Measurements from ENCODE around the gene MCCC2. TPM values are rescaled to one million over a fixed set of nuclear protein-coding genes. Genes with fewer than 3 reads are reported as not detected.

MCCC2 gene
- total and polyA plus RNA-seq, 8 donors: 35.9 to 48.1 (median 43.2) TPM

DNA sequence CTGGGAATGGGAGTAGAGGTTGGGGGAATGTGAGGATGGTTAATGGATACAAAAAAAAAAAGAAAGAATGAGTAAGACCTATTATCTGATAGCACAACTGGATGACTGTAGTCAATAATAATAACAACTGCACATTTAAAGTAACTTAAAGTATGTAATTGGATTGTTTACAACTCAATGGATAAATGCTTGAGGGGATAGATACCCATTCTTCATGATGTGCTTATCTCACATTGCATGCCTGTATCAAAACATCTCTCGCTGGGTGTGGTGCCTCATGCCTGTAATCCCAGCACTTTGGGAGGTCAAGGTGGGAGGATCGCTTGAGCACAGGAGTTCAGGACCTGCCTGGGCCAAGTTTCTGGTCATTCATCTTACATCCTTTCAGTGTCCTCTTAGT is 34.6 kb downstream of the MCCC2 start:
- no peak for ATAC-seq
- intact Hi-C loops (cut with DNase I): no loop called here
- no peaks in the 10 kb centered on the region for H3K27me3 ChIP-seq
- no peaks in the 10 kb centered on the region for H3K4me1 ChIP-seq
- H3K27ac ChIP-seq: no peak overlapping the region
- no peak overlapping the region for H3K4me3 ChIP-seq
- no peak for TF ChIP-seq CTCF (IDR thresholded peaks at IDR 0.05)
- no peaks in the 10 kb centered on the region for H3K9me3 ChIP-seq
- peaks cover 0 to 20% of the 10 kb centered on the region in 2 donors for H3K36me3 ChIP-seq
- no peak for DNase-seq

DNA sequence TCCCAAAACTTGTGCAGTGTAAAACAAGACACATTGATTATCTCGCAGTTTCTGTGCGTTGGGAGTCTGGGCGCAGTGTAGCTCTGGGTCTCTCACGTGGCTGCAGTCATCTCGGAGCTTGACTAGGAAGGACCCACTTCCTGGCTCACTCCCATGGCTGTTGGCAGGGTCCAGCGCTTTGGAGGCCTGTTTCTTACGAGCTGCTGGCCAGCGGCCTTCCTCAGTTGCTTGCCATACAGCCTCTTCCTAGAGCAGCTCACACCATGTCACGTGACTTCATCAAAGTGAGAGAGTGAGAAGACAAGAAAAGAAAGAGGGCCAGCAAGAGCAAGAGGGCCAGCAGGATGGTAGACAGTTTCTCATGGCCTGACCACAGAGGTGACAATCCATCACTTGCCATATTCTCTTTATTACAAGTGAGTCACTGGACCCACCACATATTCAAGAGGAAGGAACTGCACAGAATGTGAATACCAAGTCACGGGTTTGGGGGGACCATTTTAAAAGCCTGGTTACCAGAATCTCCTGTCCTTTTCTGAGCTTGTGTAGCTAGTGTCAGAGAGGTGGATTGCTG is 36.2 kb downstream of the MCCC2 start:
- H3K36me3 ChIP-seq: peaks cover 0 to 19% of the 10 kb centered on the region in 2 donors
- no peaks in the 10 kb centered on the region for H3K9me3 ChIP-seq
- no peak overlapping the region for H3K27ac ChIP-seq
- no peak overlapping the region for H3K4me3 ChIP-seq
- intact Hi-C loops (cut with DNase I): no loop called here
- DNase-seq (no peak), ATAC-seq (no peak)
- no peak for TF ChIP-seq CTCF (IDR thresholded peaks at IDR 0.05)
- H3K27me3 ChIP-seq: no peaks in the 10 kb centered on the region
- no peaks in the 10 kb centered on the region for H3K4me1 ChIP-seq

DNA sequence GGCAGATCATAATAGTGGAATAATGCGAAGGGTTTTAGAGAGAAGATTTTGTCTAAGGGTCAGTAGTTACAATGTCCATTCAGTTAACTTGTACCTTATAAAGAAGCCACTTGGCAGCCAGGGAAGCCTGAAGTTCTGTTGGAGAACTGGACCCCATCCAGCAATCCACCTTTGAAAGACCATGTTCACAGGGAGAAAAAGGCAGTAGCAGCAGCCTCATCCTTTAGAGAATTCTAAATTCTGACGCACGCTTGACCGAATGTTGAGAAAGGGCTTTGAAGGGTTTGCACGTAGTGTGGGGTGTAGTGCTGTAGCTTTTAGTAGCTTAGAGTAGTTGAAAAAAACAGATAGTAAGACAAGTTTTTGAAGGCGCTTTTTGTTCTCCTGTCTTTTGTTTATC is 42.8 kb downstream of the MCCC2 start:
- Histone ChIP-seq H3K36me3 (peaks cover 0 to 34% of the 10 kb centered on the region in 2 donors), H3K9me3 (no peaks in the 10 kb centered on the region), H3K27me3 (no peaks in the 10 kb centered on the region), H3K27ac (no peak overlapping the region), H3K4me3 (no peak overlapping the region), H3K4me1 (no peaks in the 10 kb centered on the region)
- DNase-seq (no peak), ATAC-seq (no peak)
- intact Hi-C loops (cut with DNase I): no loop called here
- no peak for TF ChIP-seq CTCF (IDR thresholded peaks at IDR 0.05)

DNA sequence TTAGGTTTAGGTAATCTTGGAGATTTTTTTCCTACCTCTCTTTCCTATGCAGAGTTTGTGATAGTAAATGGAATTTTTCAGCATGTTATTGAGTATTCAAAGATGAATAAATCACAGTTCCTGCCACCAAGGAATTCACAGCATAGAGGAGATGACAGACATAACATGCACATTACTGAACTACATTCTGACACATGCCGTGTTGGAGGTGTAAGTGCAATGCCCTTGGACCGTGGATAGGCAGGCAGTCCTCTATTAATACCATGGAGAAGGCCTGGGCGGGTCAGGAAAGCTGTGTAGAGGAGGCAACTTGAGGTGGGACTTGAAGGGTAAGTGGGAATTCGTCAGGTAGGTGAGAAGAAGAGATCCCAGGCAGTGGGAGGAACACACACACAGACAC is 43.9 kb downstream of the MCCC2 start:
- ATAC-seq: no peak
- no peaks in the 10 kb centered on the region for H3K4me1 ChIP-seq
- H3K27me3 ChIP-seq: no peaks in the 10 kb centered on the region
- H3K9me3 ChIP-seq: no peaks in the 10 kb centered on the region
- no peak overlapping the region for H3K4me3 ChIP-seq
- intact Hi-C loops (cut with DNase I): no loop called here
- TF ChIP-seq CTCF (IDR thresholded peaks at IDR 0.05): no peak
- H3K27ac ChIP-seq: no peak overlapping the region
- peaks cover 0 to 45% of the 10 kb centered on the region in 2 donors for H3K36me3 ChIP-seq
- no peak for DNase-seq

GRCh38 chr5:71632168-71632567 is 45.0 kb downstream of the MCCC2 start:
- DNase-seq (no peak), ATAC-seq (no peak)
- Histone ChIP-seq H3K27ac (no peak overlapping the region), H3K4me1 (no peaks in the 10 kb centered on the region), H3K27me3 (no peaks in the 10 kb centered on the region), H3K9me3 (no peaks in the 10 kb centered on the region), H3K4me3 (no peak overlapping the region), H3K36me3 (peaks cover 0 to 46% of the 10 kb centered on the region in 2 donors)
- intact Hi-C loops (cut with DNase I): no loop called here
- no peak for TF ChIP-seq CTCF (IDR thresholded peaks at IDR 0.05)

Data from left lung (tissue), 10 donors.